Stimulated activated CD8-positive, alpha-beta memory T cell treated with anti-CD3 and anti-CD28 coated beads, Interleukin-7, amount 100 ng/mL, for 24 hours (primary cell): Measurements from ENCODE around the gene MINDY4B.
"Not testable (repeated sequence)": the region's sequence is repeated elsewhere in the genome, so short reads cannot be mapped to it uniquely, and the experiment has no call there.

Experiments used
- DNase-seq: peaks from one replicate; pipeline ENCODE4 v3.0.0-alpha.2; 2020; ENCODE audit warnings: low read depth

Gene MINDY4B

GRCh38 chr3:150898046-150898754 lies 7.0 kb downstream of the MINDY4B start:
- no peak for DNase-seq

- DNase-seq, result no peak
Measured at GRCh38 chr3:150897592-150897991, 7.6 kb downstream of the MINDY4B start.

GRCh38 chr3:150890831-150891230 lies 14.4 kb downstream of the MINDY4B start:
- no peak for DNase-seq

GRCh38 chr3:150890295-150890694 lies 14.9 kb downstream of the MINDY4B start:
- DNase-seq, result no peak

GRCh38 chr3:150889106-150889505 lies 16.1 kb downstream of the MINDY4B start:
- no peak for DNase-seq

GRCh38 chr3:150887031-150887430 lies 18.2 kb downstream of the MINDY4B start:
- DNase-seq, result no peak

- DNase-seq, result no peak
Measured at GRCh38 chr3:150885535-150885934, 19.7 kb downstream of the MINDY4B start.

- no peak for DNase-seq
Measured at GRCh38 chr3:150878996-150879575, 26.2 kb downstream of the MINDY4B start.

GRCh38 chr3:150878290-150878689 lies 26.9 kb downstream of the MINDY4B start:
- DNase-seq, result no peak

- DNase-seq, result no peak
Measured at GRCh38 chr3:150877303-150877702, 27.9 kb downstream of the MINDY4B start.

- no peak for DNase-seq
Measured at GRCh38 chr3:150876611-150877265, 28.5 kb downstream of the MINDY4B start.

GRCh38 chr3:150875548-150875947 lies 29.7 kb downstream of the MINDY4B start:
- no peak for DNase-seq

GRCh38 chr3:150874666-150875219 lies 30.5 kb downstream of the MINDY4B start:
- DNase-seq, result no peak

GRCh38 chr3:150871192-150871591 lies 34.0 kb downstream of the MINDY4B start:
- no peak for DNase-seq

GRCh38 chr3:150870406-150870805 lies 34.8 kb downstream of the MINDY4B start:
- DNase-seq, result no peak

- DNase-seq, result no peak
Measured at GRCh38 chr3:150868282-150868681, 37.0 kb downstream of the MINDY4B start.

- no peak for DNase-seq
Measured at GRCh38 chr3:150867434-150867833, 37.8 kb downstream of the MINDY4B start.

GRCh38 chr3:150863921-150864320 lies 41.3 kb downstream of the MINDY4B start:
- not testable (repeated sequence) for DNase-seq

- no peak for DNase-seq
Measured at GRCh38 chr3:150861851-150862250, 43.4 kb downstream of the MINDY4B start.

GRCh38 chr3:150857936-150858335 lies 47.3 kb downstream of the MINDY4B start:
- DNase-seq, result not testable (repeated sequence)

- DNase-seq, result no peak
Measured at GRCh38 chr3:150850191-150850590, 55.0 kb downstream of the MINDY4B start.

GRCh38 chr3:150848864-150849263 lies 56.4 kb downstream of the MINDY4B start:
- no peak for DNase-seq

- DNase-seq, result no peak
Measured at GRCh38 chr3:150847433-150847832, 57.8 kb downstream of the MINDY4B start.
